Testis (tissue), 3 donors: Measurements from ENCODE around the gene CTSW. TPM values are rescaled to one million over a fixed set of nuclear protein-coding genes. Genes with fewer than 3 reads are reported as not detected.

Source experiments
- DNase-seq: peaks from one replicate; pipeline ENCODE4 v3.0.0-alpha.2; 2019
- H3K27ac ChIP-seq, 2 donors: fragments of 200-600 bp; sonication (generic); one replicate each; pipeline ENCODE4 v1.5.1; 2019
- H3K27me3 ChIP-seq: fragments of 200-600 bp; sonication (generic); one replicate; pipeline ENCODE4 v1.5.1; 2019
- H3K36me3 ChIP-seq: fragments of 200-600 bp; sonication (generic); one replicate; pipeline ENCODE4 v1.5.1; 2017; ENCODE audit warnings: low read depth; ENCODE audit errors: missing control alignments
- H3K4me1 ChIP-seq: fragments of 200-600 bp; sonication (generic); one replicate; pipeline ENCODE4 v1.5.1; 2019
- H3K4me3 ChIP-seq, 2 donors: fragments of 200-600 bp; sonication (generic); one replicate each; pipeline ENCODE4 v1.5.1; 2017 to 2019
- H3K9me3 ChIP-seq: fragments of 200-600 bp; sonication (generic); one replicate; pipeline ENCODE4 v1.5.1; 2017
- CTCF ChIP-seq, 3 experiments: fragments of 450-650 bp in 2 of 3; fragments of 200-600 bp in 1 of 3; sonication (generic) in 1 of 3; IDR thresholded peaks; one replicate each; pipeline ENCODE4 v1.5.1; 2016 to 2019; ENCODE audit warnings: antibody characterized with exemption in 3 of 3, mild to moderate bottlenecking in 2 of 3, moderate library complexity in 1 of 3
- POLR2A ChIP-seq: fragments of 450-650 bp; IDR thresholded peaks from one replicate; pipeline ENCODE4 v1.6.1; 2017; ENCODE audit warnings: antibody characterized with exemption, mild to moderate bottlenecking, moderate library complexity
- WGBS, 2 donors: methylation state at CpG; one replicate each; pipeline ENCODE4 v1.1.5; 2018; 5-methylcytosine and 5-hydroxymethylcytosine counted together
- intact Hi-C: fragments of 100-400 bp; cut with DNase I; formaldehyde crosslinking; loops from one replicate; pipeline ENCODE4 v1.15.1; 2023; ENCODE audit warnings: low total_unique reads
- polyA plus RNA-seq: library from polyadenylated mRNA; stranded (reverse); fragments of 350-450 nt; fragmentation: Illumina TruSeq; extraction: RNeasy Lipid Tissue Mini Kit (QIAGEN cat#74804); gene quantifications from one replicate; pipeline ENCODE4 v1.2.3, GENCODE V29; 2014; ENCODE audit warnings: low read depth, low replicate concordance; ENCODE audit not compliant: insufficient read depth
- total RNA-seq, 2 donors: library from RNA; depleted of rRNA; stranded (reverse); fragments of >200 nt; gene quantifications; one replicate each; pipeline ENCODE4 v1.2.3, GENCODE V29; 2016

Gene CTSW
- total and polyA plus RNA-seq, 3 donors from 2014 or later, result 0.71 to 4.4 (median 2.7) TPM

GRCh38 chr11:65870706-65871681 is 8.6 kb upstream of the CTSW start:
- TF ChIP-seq CTCF (IDR thresholded peaks at IDR 0.05), result no peak
- TF ChIP-seq POLR2A, result no peak
- Histone ChIP-seq H3K36me3 (no peaks in the 10 kb centered on the region), H3K27ac (peak overlapping the region; percentile 82 to 93), H3K27me3 (no peaks in the 10 kb centered on the region), H3K9me3 (no peaks in the 10 kb centered on the region), H3K4me3 (no peak overlapping the region), H3K4me1 (peaks cover 14% of the 10 kb centered on the region)
- 69 to 100% methylated on average over 1 to 24 of the region's 24 CpGs for WGBS, 2 donors
- DNase-seq, result no peak
- intact Hi-C loops, result no loop called here

- H3K9me3 ChIP-seq, result no peaks in the 10 kb centered on the region
- no peaks in the 10 kb centered on the region for H3K36me3 ChIP-seq
- H3K4me1 ChIP-seq, result peaks cover 14% of the 10 kb centered on the region
- DNase-seq, result no peak
- no peaks in the 10 kb centered on the region for H3K27me3 ChIP-seq
- H3K27ac ChIP-seq, result peak overlapping the region; percentile 82 to 93
- TF ChIP-seq POLR2A (no peak), CTCF (IDR thresholded peaks at IDR 0.05) (no peak)
- 32 to 53% methylated on average over 7 to 11 of the region's 26 CpGs for WGBS, 2 donors
- H3K4me3 ChIP-seq, result peak overlapping the region; percentile 58 to 59
- intact Hi-C loops, result no loop called here
Observed at GRCh38 chr11:65871811-65872548, 7.7 kb upstream of the CTSW start.

- H3K27ac ChIP-seq, result peak within 1 kb of the TSS; percentile 82 to 93
- no peaks in the 10 kb centered on the region for H3K9me3 ChIP-seq
- H3K27me3 ChIP-seq, result no peaks in the 10 kb centered on the region
- 1 to 3% methylated on average over 8 to 48 of the region's 69 CpGs for WGBS, 2 donors
- H3K4me1 ChIP-seq, result peaks cover 14% of the 10 kb centered on the region
- peak within 1 kb of the TSS; percentile 58 to 59 for H3K4me3 ChIP-seq
- intact Hi-C loops, result no loop called here
- no peaks in the 10 kb centered on the region for H3K36me3 ChIP-seq
- TF ChIP-seq CTCF (IDR thresholded peaks at IDR 0.05) (no peak), POLR2A (no peak)
- no peak for DNase-seq
Observed at GRCh38 chr11:65872586-65873317, 6.9 kb upstream of the CTSW start, which contains the start of gene EFEMP2. Gene EFEMP2, minus strand, starts transcription at chr11:65872800. Its CDS starts 446 bp downstream, at chr11:65872354.

GRCh38 chr11:65873318-65874156 is 6.1 kb upstream of the CTSW start:
- peak overlapping the region; percentile 58 to 59 for H3K4me3 ChIP-seq

More at GRCh38 chr11:65873318-65874156, 6.1 kb upstream of the CTSW start:
- peak overlapping the region; percentile 41 to 93 for H3K27ac ChIP-seq
- TF ChIP-seq CTCF (IDR thresholded peaks at IDR 0.05) (no peak), POLR2A (peak; percentile 78)
- peak; percentile 96 for DNase-seq
- intact Hi-C loops, result no loop called here
- H3K36me3 ChIP-seq, result no peaks in the 10 kb centered on the region
- H3K4me1 ChIP-seq, result peaks cover 14% of the 10 kb centered on the region
- 6 to 14% methylated on average over 13 to 53 of the region's 54 CpGs for WGBS, 2 donors
- no peaks in the 10 kb centered on the region for H3K27me3 ChIP-seq
- H3K9me3 ChIP-seq, result no peaks in the 10 kb centered on the region
